OCI-LY7 (cell line): ENCODE measurements around the gene LEMD1. TPM values are rescaled to one million over a fixed set of nuclear protein-coding genes. Genes with fewer than 3 reads are reported as not detected.

Experiments used
- BruUV-seq: library from RNA; stranded (reverse); fragments of 400-500 nt; replicated peaks from 2 replicates; lab custom pipeline; 2021; lab: Mats Ljungman, UMichigan
- CTCF ChIA-PET: fragments of 300-600 bp; sonication (Branson Sonifier 250); formaldehyde crosslinking; loops from one replicate; lab custom pipeline; 2022; ENCODE audit warnings: antibody characterized with exemption; ENCODE audit not compliant: unreplicated experiment; lab: Charles Lee
- POLR2A ChIA-PET: fragments of 300-600 bp; sonication (Branson Sonifier 250); formaldehyde crosslinking; loops from one replicate; lab custom pipeline; 2022; ENCODE audit warnings: antibody characterized with exemption; lab: Charles Lee
- DNase-seq: peaks from one replicate; pipeline ENCODE4 v3.0.0-alpha.2; 2015; ENCODE audit warnings: low spot score
- H2AFZ ChIP-seq: fragments of 200-600 bp; sonication (generic), shearing (Covaris generic); 2 replicates; pipeline ENCODE4 v1.6.1; 2014; ENCODE audit warnings: mild to moderate bottlenecking, antibody characterized with exemption, low read length, moderate library complexity
- H3K27ac ChIP-seq: fragments of 200-600 bp; sonication (generic); 2 replicates; pipeline ENCODE4 v1.5.1; 2014; ENCODE audit warnings: mixed run types, low read depth, mild to moderate bottlenecking, moderate library complexity, low read length, inconsistent platforms; ENCODE audit not compliant: poor library complexity, severe bottlenecking
- H3K36me3 ChIP-seq: fragments of 200-600 bp; sonication (generic); 2 replicates; pipeline ENCODE4 v1.6.1; 2014; ENCODE audit warnings: mild to moderate bottlenecking, antibody characterized with exemption, low read length, moderate library complexity, mixed read lengths; ENCODE audit not compliant: insufficient read depth
- H3K4me1 ChIP-seq: fragments of 200-600 bp; sonication (generic); 2 replicates; pipeline ENCODE4 v1.5.1; 2014; ENCODE audit warnings: mild to moderate bottlenecking, low read length; ENCODE audit not compliant: insufficient read depth, poor library complexity, severe bottlenecking
- H3K4me2 ChIP-seq: fragments of 200-600 bp; sonication (generic); 2 replicates; pipeline ENCODE4 v1.6.1; 2014; ENCODE audit warnings: mild to moderate bottlenecking, low read length
- H3K4me3 ChIP-seq: fragments of 200-600 bp; sonication (generic); 2 replicates; pipeline ENCODE4 v1.5.1; 2014; ENCODE audit warnings: mild to moderate bottlenecking, low read depth, low read length; ENCODE audit not compliant: poor library complexity, severe bottlenecking
- H3K79me2 ChIP-seq: fragments of 200-600 bp; sonication (generic); 2 replicates; pipeline ENCODE4 v1.6.1; 2016; ENCODE audit warnings: low read depth, mild to moderate bottlenecking, low read length, moderate library complexity, mixed read lengths; ENCODE audit not compliant: insufficient read depth
- H3K9me2 ChIP-seq: fragments of 200-600 bp; sonication (generic); 2 replicates; pipeline ENCODE4 v1.6.1; 2016; ENCODE audit warnings: mild to moderate bottlenecking, low read length, mixed read lengths; ENCODE audit not compliant: insufficient read depth
- H3K9me3 ChIP-seq: fragments of 200-600 bp; sonication (generic); 2 replicates; pipeline ENCODE4 v1.6.1; 2014; ENCODE audit warnings: mild to moderate bottlenecking, mixed run types, low read length, mixed read lengths
- H4K20me1 ChIP-seq: fragments of 200-600 bp; sonication (generic); 2 replicates; pipeline ENCODE4 v1.6.1; 2014; ENCODE audit warnings: mild to moderate bottlenecking, antibody characterized with exemption, low read length, moderate library complexity, mixed read lengths; ENCODE audit not compliant: insufficient read depth
- EZH2phosphoT487 ChIP-seq: fragments of 200-600 bp; sonication (generic); IDR thresholded peaks from 2 replicates; pipeline ENCODE4 v1.6.1; 2018; ENCODE audit warnings: low read depth, borderline replicate concordance, mild to moderate bottlenecking, mixed run types, antibody characterized with exemption, low read length, moderate library complexity, mixed read lengths
- intact Hi-C: fragments of 100-400 bp; cut with micrococcal nuclease; formaldehyde crosslinking; loops from one replicate; pipeline ENCODE4 v1.10.0; 2022; ENCODE audit not compliant: unreplicated experiment
- total RNA-seq, 2 experiments: library from RNA; depleted of rRNA in 1 of 2; stranded (reverse); fragments of >200 nt in 1 of 2; shearing (Covaris generic) in 1 of 2; gene quantifications; 2 replicates each; pipeline ENCODE4 v1.2.3, GENCODE V29; 2014 to 2022
- TF ChIP-seq, protein P1 (sequence below): fragments of 200-600 bp; sonication (generic); conservative IDR thresholded peaks from 2 replicates; pipeline ENCODE4 v1.5.1; 2014; ENCODE audit warnings: mild to moderate bottlenecking, antibody characterized with exemption, low read length, moderate library complexity, mixed read lengths

The LEMD1 gene
- total RNA-seq, 2 experiments from 2014 or later = 0.44 to 0.63 TPM

- H3K4me3 ChIP-seq = no peak overlapping the region
- CTCF ChIA-PET = interaction anchor here (1.1 kb wide), 1 partner anchor 10 kb away, joined by 3 read pairs; no protein-coding TSS in a partner anchor
- no peaks in the 10 kb centered on the region for H3K36me3 ChIP-seq
- intact Hi-C loops = loop anchor here (5.0 kb wide), 1 partner anchor 59 kb away; no protein-coding TSS in a partner anchor
- no peaks in the 10 kb centered on the region for H3K79me2 ChIP-seq
- no peak overlapping the region for H2AFZ ChIP-seq
- no peak overlapping the region for H3K4me2 ChIP-seq
- H3K9me2 ChIP-seq = no peaks in the 10 kb centered on the region
- no peaks in the 10 kb centered on the region for H3K9me3 ChIP-seq
- BruUV-seq = no TSS peak
- H4K20me1 ChIP-seq = no peaks in the 10 kb centered on the region
- POLR2A ChIA-PET = interaction anchor here (0.6 kb wide), 1 partner anchor 102 kb away, joined by 4 read pairs; no protein-coding TSS in a partner anchor
- H3K27ac ChIP-seq = no peak overlapping the region
- no peak for DNase-seq
- TF ChIP-seq EZH2phosphoT487 = no peak
- TF ChIP-seq, protein P1, sequence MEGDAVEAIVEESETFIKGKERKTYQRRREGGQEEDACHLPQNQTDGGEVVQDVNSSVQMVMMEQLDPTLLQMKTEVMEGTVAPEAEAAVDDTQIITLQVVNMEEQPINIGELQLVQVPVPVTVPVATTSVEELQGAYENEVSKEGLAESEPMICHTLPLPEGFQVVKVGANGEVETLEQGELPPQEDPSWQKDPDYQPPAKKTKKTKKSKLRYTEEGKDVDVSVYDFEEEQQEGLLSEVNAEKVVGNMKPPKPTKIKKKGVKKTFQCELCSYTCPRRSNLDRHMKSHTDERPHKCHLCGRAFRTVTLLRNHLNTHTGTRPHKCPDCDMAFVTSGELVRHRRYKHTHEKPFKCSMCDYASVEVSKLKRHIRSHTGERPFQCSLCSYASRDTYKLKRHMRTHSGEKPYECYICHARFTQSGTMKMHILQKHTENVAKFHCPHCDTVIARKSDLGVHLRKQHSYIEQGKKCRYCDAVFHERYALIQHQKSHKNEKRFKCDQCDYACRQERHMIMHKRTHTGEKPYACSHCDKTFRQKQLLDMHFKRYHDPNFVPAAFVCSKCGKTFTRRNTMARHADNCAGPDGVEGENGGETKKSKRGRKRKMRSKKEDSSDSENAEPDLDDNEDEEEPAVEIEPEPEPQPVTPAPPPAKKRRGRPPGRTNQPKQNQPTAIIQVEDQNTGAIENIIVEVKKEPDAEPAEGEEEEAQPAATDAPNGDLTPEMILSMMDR = no peak
- no peaks in the 10 kb centered on the region for H3K4me1 ChIP-seq
Measured at GRCh38 chr1:205338011-205338410, 83.8 kb downstream of the LEMD1 start.

GRCh38 chr1:205337481-205337880 is 84.4 kb downstream of the LEMD1 start:
- DNase-seq = no peak
- Histone ChIP-seq H3K9me3 (no peaks in the 10 kb centered on the region), H4K20me1 (no peaks in the 10 kb centered on the region), H3K36me3 (no peaks in the 10 kb centered on the region), H2AFZ (no peak overlapping the region), H3K27ac (no peak overlapping the region), H3K9me2 (no peaks in the 10 kb centered on the region), H3K4me2 (no peak overlapping the region), H3K4me3 (no peak overlapping the region), H3K4me1 (no peaks in the 10 kb centered on the region), H3K79me2 (no peaks in the 10 kb centered on the region)
- TF ChIP-seq, protein P1 = no peak
- ChIA-PET CTCF (interaction anchor here (0.6 to 1.4 kb wide), 5 partner anchors 9 to 187 kb away, joined by 3 to 5 read pairs (median 3); no protein-coding TSS in a partner anchor), POLR2A (interaction anchor here (0.6 kb wide), 1 partner anchor 102 kb away, joined by 4 read pairs; no protein-coding TSS in a partner anchor)
- no TSS peak for BruUV-seq
- intact Hi-C loops = loop anchor here (5.0 kb wide), 1 partner anchor 60 kb away; no protein-coding TSS in a partner anchor

- intact Hi-C loops = loop anchor here (1.0 to 5.0 kb wide), 3 partner anchors 62 to 189 kb away; no protein-coding TSS in a partner anchor
- H2AFZ ChIP-seq = no peak overlapping the region
- CTCF ChIA-PET = interaction anchor here (0.6 to 1.7 kb wide), 4 partner anchors 13 to 150 kb away, joined by 3 to 11 read pairs (median 5); no protein-coding TSS in a partner anchor
- H3K4me1 ChIP-seq = no peaks in the 10 kb centered on the region
- BruUV-seq = no TSS peak
- no peak for TF ChIP-seq EZH2phosphoT487
- TF ChIP-seq, protein P1 = peak; percentile 100
- no peak overlapping the region for H3K4me2 ChIP-seq
- H3K9me3 ChIP-seq = no peaks in the 10 kb centered on the region
- no peak overlapping the region for H3K27ac ChIP-seq
- POLR2A ChIA-PET = interaction anchor here (1.0 kb wide), 2 partner anchors 51 to 106 kb away, joined by 3 read pairs; no protein-coding TSS in a partner anchor
- no peaks in the 10 kb centered on the region for H3K9me2 ChIP-seq
- no peaks in the 10 kb centered on the region for H4K20me1 ChIP-seq
- no peaks in the 10 kb centered on the region for H3K79me2 ChIP-seq
- peak; percentile 82 for DNase-seq
- H3K4me3 ChIP-seq = no peak overlapping the region
- no peaks in the 10 kb centered on the region for H3K36me3 ChIP-seq
Measured at GRCh38 chr1:205335692-205336091, 86.2 kb downstream of the LEMD1 start.
